SK-N-SH (cell line): Measurements from ENCODE around the gene PTPRD. TPM values are rescaled to one million over a fixed set of nuclear protein-coding genes. Genes with fewer than 3 reads are reported as not detected.

ENCODE experiments used
- CTCF ChIA-PET: fragments of 300-600, 350-600 bp; formaldehyde crosslinking; extraction: SDS; loops from one replicate; lab custom pipeline; 2021; lab: Yijun Ruan, JAX
- POLR2A ChIA-PET: fragments of 350-600 bp; sonication (Branson Sonifier 250); formaldehyde crosslinking; extraction: SDS; loops from one replicate; lab custom pipeline; 2020; ENCODE audit warnings: antibody characterized with exemption, inconsistent platforms; lab: Yijun Ruan, JAX
- DNase-seq: peaks from one replicate; pipeline ENCODE4 v3.0.0; 2012
- H2AFZ ChIP-seq: fragments of 200-600 bp; sonication (generic); 2 replicates; pipeline ENCODE4 v1.8.1; 2016; ENCODE audit warnings: antibody characterized with exemption, mild to moderate bottlenecking, low read depth
- H3F3A ChIP-seq: fragments of 200-600 bp; sonication (generic); replicated peaks from 2 replicates; pipeline ENCODE3; 2016; ENCODE audit warnings: antibody characterized with exemption, mild to moderate bottlenecking; ENCODE audit not compliant: insufficient read depth
- H3K27ac ChIP-seq, 2 experiments: fragments of 200-500 bp in 1 of 2; fragments of 200-600 bp in 1 of 2; sonication (Bioruptor generic) in 1 of 2; sonication (generic), shearing (Covaris generic) in 1 of 2; 2 replicates each; pipeline versions ENCODE4 v1.5.1 to v1.6.1; 2014 to 2016; ENCODE audit warnings: low read depth in 2 of 2, inconsistent platforms in 1 of 2, low read length in 1 of 2, mild to moderate bottlenecking in 1 of 2, mixed read lengths in 1 of 2
- H3K27me3 ChIP-seq: fragments of 200-600 bp; sonication (generic), shearing (Covaris generic); 2 replicates; pipeline ENCODE4 v1.6.1; 2016; ENCODE audit warnings: mixed run types; ENCODE audit not compliant: insufficient read depth
- H3K36me3 ChIP-seq, 2 experiments: fragments of 200-500 bp in 1 of 2; fragments of 200-600 bp in 1 of 2; sonication (Bioruptor generic) in 1 of 2; sonication (generic) in 1 of 2; replicated peaks in 1 of 2; 2 replicates each; pipeline versions ENCODE3 to v1.5.1; 2014 to 2016; ENCODE audit warnings: low read length in 1 of 2, mild to moderate bottlenecking in 1 of 2; ENCODE audit not compliant: insufficient read depth in 2 of 2, control insufficient read depth in 1 of 2
- H3K4me1 ChIP-seq, 2 experiments: fragments of 200-500 bp in 1 of 2; fragments of 200-600 bp in 1 of 2; sonication (Bioruptor generic) in 1 of 2; sonication (generic), shearing (Covaris generic) in 1 of 2; 2 replicates each; pipeline versions ENCODE4 v1.5.1 to v1.6.1; 2014 to 2016; ENCODE audit warnings: low read depth in 1 of 2, low read length in 1 of 2, mixed run types in 1 of 2; ENCODE audit not compliant: insufficient read depth in 2 of 2, control insufficient read depth in 1 of 2
- H3K4me2 ChIP-seq: fragments of 200-600 bp; sonication (generic), shearing (Covaris generic); 2 replicates; pipeline ENCODE4 v1.6.1; 2017; ENCODE audit warnings: mixed run types
- H3K4me3 ChIP-seq, 2 experiments: fragments of 200-500 bp in 1 of 2; fragments of 200-600 bp in 1 of 2; sonication (Bioruptor generic) in 1 of 2; sonication (generic), shearing (Covaris generic) in 1 of 2; 2 replicates each; pipeline versions ENCODE4 v1.5.1 to v1.8.1; 2014 to 2016; ENCODE audit warnings: low read depth in 2 of 2, inconsistent platforms in 1 of 2, low read length in 1 of 2, mild to moderate bottlenecking in 1 of 2, mixed read lengths in 1 of 2, moderate library complexity in 1 of 2
- H3K79me2 ChIP-seq: fragments of 200-600 bp; sonication (generic); 2 replicates; pipeline ENCODE4 v1.8.1; 2017; ENCODE audit warnings: mild to moderate bottlenecking; ENCODE audit not compliant: insufficient read depth
- H3K9ac ChIP-seq: fragments of 200-600 bp; sonication (generic); 2 replicates; pipeline ENCODE4 v1.6.1; 2017; ENCODE audit warnings: mixed run types
- H3K9me2 ChIP-seq: fragments of 200-600 bp; sonication (generic); 2 replicates; pipeline ENCODE4 v1.6.1; 2017; ENCODE audit warnings: mixed run types
- H3K9me3 ChIP-seq: fragments of 200-600 bp; sonication (generic); 2 replicates; pipeline ENCODE4 v1.6.1; 2017; ENCODE audit warnings: mixed run types, mild to moderate bottlenecking, moderate library complexity
- H4K20me1 ChIP-seq: fragments of 200-600 bp; sonication (generic); 2 replicates; pipeline ENCODE4 v1.6.1; 2017; ENCODE audit warnings: mild to moderate bottlenecking, mixed run types; ENCODE audit not compliant: insufficient read depth
- ELF1 ChIP-seq: IDR thresholded peaks from 2 replicates; pipeline ENCODE4 v1.4.0; 2012
- FOSL2 ChIP-seq: IDR thresholded peaks from 2 replicates; pipeline ENCODE4 v1.4.0; 2012; ENCODE audit warnings: low read depth, mild to moderate bottlenecking, moderate library complexity, borderline replicate concordance
- GABPA ChIP-seq: IDR thresholded peaks from 2 replicates; pipeline ENCODE4 v1.4.0; 2012; ENCODE audit warnings: low read depth, mild to moderate bottlenecking
- MAX ChIP-seq: IDR thresholded peaks from 2 replicates; pipeline ENCODE4 v1.4.0; 2012; ENCODE audit warnings: low read depth
- MXI1 ChIP-seq: IDR thresholded peaks from 2 replicates; pipeline ENCODE4 v1.6.1; 2012; ENCODE audit warnings: mild to moderate bottlenecking, low read depth, low read length, improper control_type of control experiment
- REST ChIP-seq: IDR thresholded peaks from 2 replicates; pipeline ENCODE4 v1.6.1; 2012; ENCODE audit warnings: mild to moderate bottlenecking, low read depth, low read length, moderate library complexity
- TEAD4 ChIP-seq: IDR thresholded peaks from 2 replicates; pipeline ENCODE4 v1.4.0; 2012; ENCODE audit warnings: mild to moderate bottlenecking, borderline replicate concordance; ENCODE audit not compliant: insufficient read depth
- USF1 ChIP-seq: IDR thresholded peaks from 2 replicates; pipeline ENCODE4 v1.4.0; 2012; ENCODE audit warnings: low read depth, borderline replicate concordance
- YY1 ChIP-seq: IDR thresholded peaks from 2 replicates; pipeline ENCODE4 v1.4.0; 2012; ENCODE audit warnings: low read depth, mild to moderate bottlenecking
- WGBS: methylation state at CpG from one replicate; pipeline ENCODE4 v1.1.6; 2017; ENCODE audit warnings: low lambda C conversion rate; 5-methylcytosine and 5-hydroxymethylcytosine counted together
- polyA plus RNA-seq, 3 experiments: library from polyadenylated mRNA; depleted of rRNA; stranded (reverse); fragments of >200 nt; gene quantifications; 2 replicates each; pipeline ENCODE4 v1.2.3, GENCODE V29; 2012
- TF ChIP-seq, protein P1 (sequence below): fragments of 200-600 bp; sonication (generic); IDR thresholded peaks from 2 replicates; pipeline ENCODE4 v1.6.1; 2017; ENCODE audit warnings: antibody characterized with exemption, mild to moderate bottlenecking, moderate library complexity
- TF ChIP-seq, protein P2 (sequence below): fragments of 150-350 bp; IDR thresholded peaks from 2 replicates; pipeline ENCODE4 v1.6.1; 2017; ENCODE audit warnings: antibody characterized with exemption, low read length, low read depth, borderline replicate concordance
- TF ChIP-seq, protein P3 (sequence below): fragments of 150-350 bp; IDR thresholded peaks from 2 replicates; pipeline ENCODE4 v1.6.1; 2016; ENCODE audit warnings: mild to moderate bottlenecking, low read depth, low read length

Gene PTPRD
- polyA plus RNA-seq, 1 of the 3 experiments (the other 2 are of a cell fraction) = 0.15 TPM

- no peak overlapping the region for H3K4me3 ChIP-seq
- H2AFZ ChIP-seq = no peak overlapping the region
- no peaks in the 10 kb centered on the region for H3K36me3 ChIP-seq
- no peak overlapping the region; a peak in 1 of 4 replicates for H3K27ac ChIP-seq
- H3K27me3 ChIP-seq = no peaks in the 10 kb centered on the region
- ChIA-PET POLR2A (no interaction called here), CTCF (no interaction called here)
- no peaks in the 10 kb centered on the region for H4K20me1 ChIP-seq
- peaks cover 0 to 4% of the 10 kb centered on the region in 2 experiments; a peak in 2 of 4 replicates for H3K4me1 ChIP-seq
- H3K9ac ChIP-seq = no peak overlapping the region
- TF ChIP-seq, protein P1, sequence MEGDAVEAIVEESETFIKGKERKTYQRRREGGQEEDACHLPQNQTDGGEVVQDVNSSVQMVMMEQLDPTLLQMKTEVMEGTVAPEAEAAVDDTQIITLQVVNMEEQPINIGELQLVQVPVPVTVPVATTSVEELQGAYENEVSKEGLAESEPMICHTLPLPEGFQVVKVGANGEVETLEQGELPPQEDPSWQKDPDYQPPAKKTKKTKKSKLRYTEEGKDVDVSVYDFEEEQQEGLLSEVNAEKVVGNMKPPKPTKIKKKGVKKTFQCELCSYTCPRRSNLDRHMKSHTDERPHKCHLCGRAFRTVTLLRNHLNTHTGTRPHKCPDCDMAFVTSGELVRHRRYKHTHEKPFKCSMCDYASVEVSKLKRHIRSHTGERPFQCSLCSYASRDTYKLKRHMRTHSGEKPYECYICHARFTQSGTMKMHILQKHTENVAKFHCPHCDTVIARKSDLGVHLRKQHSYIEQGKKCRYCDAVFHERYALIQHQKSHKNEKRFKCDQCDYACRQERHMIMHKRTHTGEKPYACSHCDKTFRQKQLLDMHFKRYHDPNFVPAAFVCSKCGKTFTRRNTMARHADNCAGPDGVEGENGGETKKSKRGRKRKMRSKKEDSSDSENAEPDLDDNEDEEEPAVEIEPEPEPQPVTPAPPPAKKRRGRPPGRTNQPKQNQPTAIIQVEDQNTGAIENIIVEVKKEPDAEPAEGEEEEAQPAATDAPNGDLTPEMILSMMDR = no peak
- TF ChIP-seq USF1 (no peak), TEAD4 (no peak), MXI1 (no peak), YY1 (no peak), ELF1 (no peak), REST (no peak), FOSL2 (no peak), GABPA (no peak), MAX (no peak)
- TF ChIP-seq, protein P2, sequence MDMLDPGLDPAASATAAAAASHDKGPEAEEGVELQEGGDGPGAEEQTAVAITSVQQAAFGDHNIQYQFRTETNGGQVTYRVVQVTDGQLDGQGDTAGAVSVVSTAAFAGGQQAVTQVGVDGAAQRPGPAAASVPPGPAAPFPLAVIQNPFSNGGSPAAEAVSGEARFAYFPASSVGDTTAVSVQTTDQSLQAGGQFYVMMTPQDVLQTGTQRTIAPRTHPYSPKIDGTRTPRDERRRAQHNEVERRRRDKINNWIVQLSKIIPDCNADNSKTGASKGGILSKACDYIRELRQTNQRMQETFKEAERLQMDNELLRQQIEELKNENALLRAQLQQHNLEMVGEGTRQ = no peak
- TF ChIP-seq, protein P3, sequence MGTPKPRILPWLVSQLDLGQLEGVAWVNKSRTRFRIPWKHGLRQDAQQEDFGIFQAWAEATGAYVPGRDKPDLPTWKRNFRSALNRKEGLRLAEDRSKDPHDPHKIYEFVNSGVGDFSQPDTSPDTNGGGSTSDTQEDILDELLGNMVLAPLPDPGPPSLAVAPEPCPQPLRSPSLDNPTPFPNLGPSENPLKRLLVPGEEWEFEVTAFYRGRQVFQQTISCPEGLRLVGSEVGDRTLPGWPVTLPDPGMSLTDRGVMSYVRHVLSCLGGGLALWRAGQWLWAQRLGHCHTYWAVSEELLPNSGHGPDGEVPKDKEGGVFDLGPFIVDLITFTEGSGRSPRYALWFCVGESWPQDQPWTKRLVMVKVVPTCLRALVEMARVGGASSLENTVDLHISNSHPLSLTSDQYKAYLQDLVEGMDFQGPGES = no peak
- H3F3A ChIP-seq = no peaks in the 10 kb centered on the region
- no peak overlapping the region for H3K4me2 ChIP-seq
- DNase-seq = no peak
- H3K79me2 ChIP-seq = no peaks in the 10 kb centered on the region
- H3K9me2 ChIP-seq = no peaks in the 10 kb centered on the region
- WGBS = 18% methylated on average over 1 of the region's 1 CpG
- H3K9me3 ChIP-seq = no peaks in the 10 kb centered on the region
Observed at GRCh38 chr9:8754751-8755150, 1858.1 kb downstream of the PTPRD start.
